Measurements from ENCODE around the gene VSIG1. TPM values are rescaled to one million over a fixed set of nuclear protein-coding genes. Genes with fewer than 3 reads are reported as not detected.

VSIG1 gene
- polyA plus RNA-seq, 1 donor (not counting 4 experiments of a cell fraction or from before 2014, with no cell fraction given), result 7.2 TPM

GRCh38 chrX:108121291-108121690 lies 76.4 kb downstream of the VSIG1 start:
- dilution Hi-C loops (cut with MboI; ENCODE audit: extremely low pct_ligation_motif_present, low sequenced_read_pairs), result no loop called here
- Histone ChIP-seq H3K27ac (ENCODE audit: control insufficient read depth, insufficient read depth, low read length) (no peak overlapping the region), H3K4me2 (ENCODE audit: control insufficient read depth, extremely low read depth, insufficient read depth, low read depth, low read length) (no peak overlapping the region), H3K9me1 (ENCODE audit: control insufficient read depth, extremely low read depth, insufficient read depth, low read length) (no peaks in the 10 kb centered on the region), H3K4me3 (ENCODE audit: control insufficient read depth in 2 of 3, extremely low read depth in 1 of 3, insufficient read depth in 2 of 3, low read depth in 1 of 3, low read length in 3 of 3) (no peak overlapping the region), H3K9me3 (ENCODE audit: control insufficient read depth, low read depth, low read length) (no peaks in the 10 kb centered on the region), H4K20me1 (ENCODE audit: control insufficient read depth, extremely low read depth, insufficient read depth, low read length) (no peaks in the 10 kb centered on the region), H3K4me1 (ENCODE audit: control insufficient read depth, extremely low read depth, insufficient read depth, low read length) (peaks cover 23% of the 10 kb centered on the region), H3K36me3 (ENCODE audit: control insufficient read depth in 2 of 2, extremely low read depth in 1 of 2, insufficient read depth in 2 of 2, low read length in 2 of 2) (no peaks in the 10 kb centered on the region), H3K9ac (ENCODE audit: control insufficient read depth, extremely low read depth, insufficient read depth, low read length) (no peak overlapping the region), H2AFZ (ENCODE audit: control insufficient read depth, low read length) (no peak overlapping the region), H3K79me2 (ENCODE audit: control insufficient read depth, insufficient read depth, low read length) (no peaks in the 10 kb centered on the region), H3K27me3 (ENCODE audit: control insufficient read depth, extremely low read depth, insufficient read depth, low read length) (no peaks in the 10 kb centered on the region)
- no peak for TF ChIP-seq EZH2 (IDR thresholded peaks at IDR 0.05; ENCODE audit: low read length)
- no peak for TF ChIP-seq CTCF (optimal IDR thresholded peaks at IDR 0.05 in 1 of 3, IDR thresholded peaks at IDR 0.05 in 1 of 3, conservative IDR thresholded peaks at IDR 0.05 in 1 of 3; ENCODE audit: extremely low read depth in 1 of 3, insufficient read depth in 2 of 3, low read length in 3 of 3)
- no peak for DNase-seq (ENCODE audit: low read depth, low spot score)
- FAIRE-seq, result no peak

- no peaks in the 10 kb centered on the region for H3K79me2 ChIP-seq (ENCODE audit: control insufficient read depth, insufficient read depth, low read length)
- dilution Hi-C loops (cut with MboI; ENCODE audit: extremely low pct_ligation_motif_present, low sequenced_read_pairs), result no loop called here
- FAIRE-seq, result peak; percentile 79
- H3K36me3 ChIP-seq (ENCODE audit: control insufficient read depth in 2 of 2, extremely low read depth in 1 of 2, insufficient read depth in 2 of 2, low read length in 2 of 2), result no peaks in the 10 kb centered on the region
- no peak overlapping the region for H3K4me3 ChIP-seq (ENCODE audit: control insufficient read depth in 2 of 3, extremely low read depth in 1 of 3, insufficient read depth in 2 of 3, low read depth in 1 of 3, low read length in 3 of 3)
- H3K9ac ChIP-seq (ENCODE audit: control insufficient read depth, extremely low read depth, insufficient read depth, low read length), result no peak overlapping the region
- no peaks in the 10 kb centered on the region for H3K9me1 ChIP-seq (ENCODE audit: control insufficient read depth, extremely low read depth, insufficient read depth, low read length)
- H2AFZ ChIP-seq (ENCODE audit: control insufficient read depth, low read length), result no peak overlapping the region
- TF ChIP-seq CTCF (optimal IDR thresholded peaks at IDR 0.05 in 1 of 3, IDR thresholded peaks at IDR 0.05 in 1 of 3, conservative IDR thresholded peaks at IDR 0.05 in 1 of 3; ENCODE audit: extremely low read depth in 1 of 3, insufficient read depth in 2 of 3, low read length in 3 of 3) (no peak), EZH2 (IDR thresholded peaks at IDR 0.05; ENCODE audit: low read length) (no peak)
- H3K4me2 ChIP-seq (ENCODE audit: control insufficient read depth, extremely low read depth, insufficient read depth, low read depth, low read length), result peak overlapping the region; percentile 52
- peak overlapping the region; percentile 17 for H3K27ac ChIP-seq (ENCODE audit: control insufficient read depth, insufficient read depth, low read length)
- DNase-seq (ENCODE audit: low read depth, low spot score), result no peak
- H3K4me1 ChIP-seq (ENCODE audit: control insufficient read depth, extremely low read depth, insufficient read depth, low read length), result peaks cover 23% of the 10 kb centered on the region
- H3K27me3 ChIP-seq (ENCODE audit: control insufficient read depth, extremely low read depth, insufficient read depth, low read length), result no peaks in the 10 kb centered on the region
- H3K9me3 ChIP-seq (ENCODE audit: control insufficient read depth, low read depth, low read length), result no peaks in the 10 kb centered on the region
- no peaks in the 10 kb centered on the region for H4K20me1 ChIP-seq (ENCODE audit: control insufficient read depth, extremely low read depth, insufficient read depth, low read length)
These were observed 77.9 kb downstream of the VSIG1 start for GRCh38 chrX:108122748-108123147.
